ENCODE data around the gene HIVEP2.

HIVEP2 gene

DNA sequence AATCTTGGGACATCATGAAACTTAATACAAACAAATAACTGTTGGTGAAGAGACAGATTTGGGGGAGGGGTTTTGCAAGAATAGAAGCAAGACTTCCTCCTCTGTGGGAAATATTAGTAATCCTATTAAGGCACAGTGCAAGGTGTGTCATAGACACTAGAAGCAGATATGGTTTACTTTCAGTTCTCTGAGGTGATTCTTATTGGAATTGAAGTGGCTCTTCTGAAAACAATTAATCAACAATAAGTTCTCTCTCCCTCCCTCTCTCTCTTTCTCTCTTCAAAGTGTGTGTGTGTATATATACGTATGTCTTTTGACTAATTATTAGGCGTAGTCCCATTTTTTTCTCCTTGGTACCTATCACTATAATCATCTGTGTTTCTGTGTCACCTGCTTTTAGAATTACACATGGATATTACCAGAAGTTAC, 99.8 kb downstream of the HIVEP2 start:
- H3K4me3 ChIP-seq (ENCODE audit: low read depth, low read length) = peak overlapping the region; percentile 16
- in situ Hi-C loops (cut with HindIII; ENCODE audit: low sequenced_read_pairs) = no loop called here
- DNase-seq (ENCODE audit: low read depth, low spot score) = peak; percentile 55
- TF ChIP-seq, protein P1, sequence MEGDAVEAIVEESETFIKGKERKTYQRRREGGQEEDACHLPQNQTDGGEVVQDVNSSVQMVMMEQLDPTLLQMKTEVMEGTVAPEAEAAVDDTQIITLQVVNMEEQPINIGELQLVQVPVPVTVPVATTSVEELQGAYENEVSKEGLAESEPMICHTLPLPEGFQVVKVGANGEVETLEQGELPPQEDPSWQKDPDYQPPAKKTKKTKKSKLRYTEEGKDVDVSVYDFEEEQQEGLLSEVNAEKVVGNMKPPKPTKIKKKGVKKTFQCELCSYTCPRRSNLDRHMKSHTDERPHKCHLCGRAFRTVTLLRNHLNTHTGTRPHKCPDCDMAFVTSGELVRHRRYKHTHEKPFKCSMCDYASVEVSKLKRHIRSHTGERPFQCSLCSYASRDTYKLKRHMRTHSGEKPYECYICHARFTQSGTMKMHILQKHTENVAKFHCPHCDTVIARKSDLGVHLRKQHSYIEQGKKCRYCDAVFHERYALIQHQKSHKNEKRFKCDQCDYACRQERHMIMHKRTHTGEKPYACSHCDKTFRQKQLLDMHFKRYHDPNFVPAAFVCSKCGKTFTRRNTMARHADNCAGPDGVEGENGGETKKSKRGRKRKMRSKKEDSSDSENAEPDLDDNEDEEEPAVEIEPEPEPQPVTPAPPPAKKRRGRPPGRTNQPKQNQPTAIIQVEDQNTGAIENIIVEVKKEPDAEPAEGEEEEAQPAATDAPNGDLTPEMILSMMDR (IDR thresholded peaks at IDR 0.05; ENCODE audit: low read depth, low read length) = no peak

DNA sequence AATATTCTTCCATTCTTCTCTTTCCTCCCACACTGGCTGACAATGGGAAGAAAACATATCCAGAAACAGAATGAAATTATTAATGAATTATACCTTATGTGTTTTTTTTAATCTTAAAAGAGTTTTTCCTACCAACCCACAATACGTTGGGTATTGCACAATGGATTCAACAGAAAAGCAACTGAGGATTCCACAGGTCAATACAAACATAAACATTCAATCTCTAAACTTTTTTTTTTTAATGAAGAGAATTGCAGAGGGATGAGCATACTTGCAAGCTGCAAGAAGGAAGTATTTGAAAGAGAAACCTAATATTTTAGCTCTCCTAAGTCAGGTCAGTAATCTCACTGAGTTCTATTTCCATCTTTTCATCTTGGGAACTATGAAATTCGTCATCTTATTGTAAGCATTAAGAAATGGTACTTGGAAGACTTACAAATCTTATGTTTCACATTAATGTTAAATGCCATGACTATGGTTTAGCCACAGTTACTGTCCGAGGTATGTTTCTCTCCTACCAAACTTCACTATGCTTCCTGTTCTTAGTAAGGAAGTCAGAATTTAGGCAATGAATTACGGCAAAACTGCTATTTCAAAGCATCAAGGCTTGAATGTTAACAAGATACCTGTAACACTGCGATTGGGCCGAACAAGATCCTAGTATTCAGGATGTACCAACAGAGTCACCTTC, 100.8 kb downstream of the HIVEP2 start:
- in situ Hi-C loops (cut with HindIII; ENCODE audit: low sequenced_read_pairs) = no loop called here
- peak; percentile 64 for DNase-seq (ENCODE audit: low read depth, low spot score)
- no peak overlapping the region for H3K4me3 ChIP-seq (ENCODE audit: low read depth, low read length)
- TF ChIP-seq, protein P1 (IDR thresholded peaks at IDR 0.05; ENCODE audit: low read depth, low read length) = no peak

DNA sequence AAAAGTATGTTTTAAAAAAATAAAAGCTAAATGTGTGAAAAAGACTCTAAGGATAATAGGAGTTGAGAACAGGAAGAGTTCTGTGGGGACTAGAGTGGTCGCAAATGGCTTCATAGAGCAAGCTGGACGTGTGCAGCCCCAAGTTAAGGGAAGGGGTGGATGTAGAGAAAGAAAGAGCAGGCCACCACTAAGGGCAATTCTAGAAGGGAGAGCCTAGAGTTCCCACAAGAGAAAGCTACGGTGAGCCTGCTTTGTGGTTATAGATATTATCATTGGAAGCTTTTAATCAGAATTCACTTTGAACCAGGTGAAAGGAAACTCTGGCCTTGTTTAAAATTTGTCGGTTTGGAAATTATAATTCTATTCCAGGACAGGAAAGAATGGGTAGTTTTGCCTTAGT, 101.6 kb downstream of the HIVEP2 start:
- TF ChIP-seq, protein P1 (IDR thresholded peaks at IDR 0.05; ENCODE audit: low read depth, low read length) = no peak
- in situ Hi-C loops (cut with HindIII; ENCODE audit: low sequenced_read_pairs) = no loop called here
- no peak for DNase-seq (ENCODE audit: low read depth, low spot score)
- H3K4me3 ChIP-seq (ENCODE audit: low read depth, low read length) = no peak overlapping the region

DNA sequence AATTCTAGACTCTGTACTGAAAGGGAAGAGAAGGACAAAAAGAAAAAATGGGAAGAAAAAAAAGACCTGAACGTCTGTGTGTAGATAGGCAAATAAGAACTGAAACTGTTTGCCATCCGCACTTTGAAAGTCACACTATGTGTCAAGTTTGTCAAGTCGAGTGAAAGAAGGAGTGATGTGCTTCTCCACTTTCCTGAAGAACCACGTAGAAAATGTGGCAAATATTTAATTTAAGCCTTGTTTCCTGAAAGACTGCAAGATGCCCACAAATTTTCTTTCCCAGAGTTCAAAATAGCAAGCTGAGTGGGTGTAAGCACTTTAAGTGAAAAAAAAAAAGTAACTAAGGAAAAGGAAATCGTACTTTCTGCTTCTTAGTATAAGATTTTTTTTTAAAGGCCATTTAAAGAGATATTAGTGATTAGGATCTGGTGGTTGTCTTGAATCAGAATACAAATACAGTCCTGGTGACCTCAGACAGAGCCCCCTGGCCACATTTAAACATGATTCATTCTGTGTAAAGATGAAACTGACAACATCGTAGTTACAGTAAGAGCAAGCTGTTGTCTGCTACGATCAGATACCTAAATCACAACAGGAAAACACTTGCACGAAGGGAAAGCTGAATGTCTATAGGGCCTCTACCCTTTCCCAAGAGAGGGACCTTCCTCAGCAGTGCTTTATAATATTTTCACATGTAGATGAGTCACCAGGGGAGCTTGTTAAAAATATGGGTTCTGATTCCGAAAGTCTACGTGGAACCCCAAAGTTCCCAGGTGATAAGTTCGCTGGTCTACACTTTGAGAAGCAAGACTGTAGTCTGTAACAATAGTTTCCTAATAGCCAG, 102.3 kb downstream of the HIVEP2 start:
- in situ Hi-C loops (cut with HindIII; ENCODE audit: low sequenced_read_pairs) = no loop called here
- H3K4me3 ChIP-seq (ENCODE audit: low read depth, low read length) = no peak overlapping the region
- TF ChIP-seq, protein P1 (IDR thresholded peaks at IDR 0.05; ENCODE audit: low read depth, low read length) = no peak
- peak; percentile 70 for DNase-seq (ENCODE audit: low read depth, low spot score)

DNA sequence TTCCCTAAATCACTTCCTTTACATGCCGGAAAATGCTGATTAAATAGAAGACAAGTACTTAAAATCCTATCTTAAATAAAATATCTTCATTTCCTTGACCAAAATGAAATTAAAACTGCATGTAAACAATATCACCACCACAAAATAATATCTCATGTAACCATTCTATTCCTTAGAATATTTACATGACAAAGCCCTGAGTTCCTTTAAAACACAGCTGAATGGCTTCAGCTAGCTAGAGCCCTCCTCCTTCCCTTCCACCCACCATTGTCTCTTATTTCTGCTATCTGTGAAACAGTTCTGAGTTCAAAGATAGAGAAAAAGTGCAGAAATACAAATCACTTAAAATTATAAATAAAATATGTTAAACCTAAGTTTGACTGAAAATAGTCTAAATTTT, 103.1 kb downstream of the HIVEP2 start:
- in situ Hi-C loops (cut with HindIII; ENCODE audit: low sequenced_read_pairs) = no loop called here
- no peak overlapping the region for H3K4me3 ChIP-seq (ENCODE audit: low read depth, low read length)
- TF ChIP-seq, protein P1 (IDR thresholded peaks at IDR 0.05; ENCODE audit: low read depth, low read length) = no peak
- DNase-seq (ENCODE audit: low read depth, low spot score) = no peak

DNA sequence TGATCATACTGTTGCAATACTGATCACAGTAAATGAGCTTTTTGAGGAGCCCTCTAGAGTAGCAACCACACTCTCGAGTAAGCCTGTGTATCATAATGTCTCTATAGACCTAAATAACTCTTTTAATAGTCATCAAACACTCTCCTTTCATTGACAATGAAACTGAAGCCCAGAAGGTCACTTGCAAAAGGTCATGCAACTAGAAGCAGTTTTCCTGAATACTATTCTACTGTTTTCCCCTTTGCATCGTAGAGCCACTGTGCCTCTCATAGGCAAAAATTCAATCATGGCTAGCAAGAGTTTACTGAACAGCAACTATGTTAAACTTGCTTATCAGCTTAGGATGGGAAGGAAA, 105.3 kb downstream of the HIVEP2 start:
- no peak overlapping the region for H3K4me3 ChIP-seq (ENCODE audit: low read depth, low read length)
- in situ Hi-C loops (cut with HindIII; ENCODE audit: low sequenced_read_pairs) = no loop called here
- DNase-seq (ENCODE audit: low read depth, low spot score) = no peak
- TF ChIP-seq, protein P1 (IDR thresholded peaks at IDR 0.05; ENCODE audit: low read depth, low read length) = no peak
